Liver (tissue), 3 donors: ENCODE results near the gene FN3K.

Experiments
- CTCF ChIP-seq: fragments of 150-350 bp; IDR thresholded peaks from 2 replicates; pipeline ENCODE4 v1.5.1; 2017; ENCODE audit warnings: improper control_type of control experiment, low read depth, low read length; ENCODE audit not compliant: missing input control
- EGR1 ChIP-seq, 2 donors: IDR thresholded peaks; 2 replicates each; pipeline ENCODE4 v1.6.1; 2016 to 2018; ENCODE audit warnings: antibody characterized with exemption in 2 of 2, low read depth in 2 of 2
- FOXA2 ChIP-seq: IDR thresholded peaks from 2 replicates; pipeline ENCODE4 v1.6.1; 2016; ENCODE audit warnings: antibody characterized with exemption
- HNF4A ChIP-seq, 2 donors: conservative IDR thresholded peaks; 2 replicates each; pipeline ENCODE4 v1.6.1; 2016; ENCODE audit warnings: antibody characterized with exemption in 2 of 2, mild to moderate bottlenecking in 2 of 2
- HNF4G ChIP-seq: IDR thresholded peaks from 2 replicates; pipeline ENCODE4 v1.6.1; 2016; ENCODE audit warnings: antibody characterized with exemption
- RAD21 ChIP-seq, 2 donors: IDR thresholded peaks; 2 replicates each; pipeline ENCODE4 v1.6.1; 2016; ENCODE audit warnings: antibody characterized with exemption in 2 of 2, mild to moderate bottlenecking in 2 of 2
- SP1 ChIP-seq: IDR thresholded peaks from 2 replicates; pipeline ENCODE4 v1.6.1; 2018; ENCODE audit warnings: antibody characterized with exemption, mild to moderate bottlenecking
- TAF1 ChIP-seq: conservative IDR thresholded peaks from 2 replicates; pipeline ENCODE4 v1.6.1; 2016; ENCODE audit warnings: antibody characterized with exemption, mild to moderate bottlenecking
- YY1 ChIP-seq: IDR thresholded peaks from 2 replicates; pipeline ENCODE4 v1.6.1; 2016; ENCODE audit warnings: antibody characterized with exemption, mild to moderate bottlenecking
- ZBTB33 ChIP-seq: IDR thresholded peaks from 2 replicates; pipeline ENCODE4 v1.6.1; 2016; ENCODE audit warnings: antibody characterized with exemption
- donor health status: healthy.
- donor health status: healthy.

- no peak for TF ChIP-seq CTCF
- no peak for TF ChIP-seq HNF4G
- TF ChIP-seq HNF4A (conservative IDR thresholded peaks at IDR 0.05) = no peak
- no peak for TF ChIP-seq RAD21 (IDR thresholded peaks at IDR 0.05)
- TF ChIP-seq EGR1 (IDR thresholded peaks at IDR 0.05; ENCODE audit: low read depth in 2 of 2) = no peak
- no peak for TF ChIP-seq ZBTB33
- TF ChIP-seq YY1 = no peak
- no peak for TF ChIP-seq TAF1
- no peak for TF ChIP-seq SP1
- no peak for TF ChIP-seq FOXA2
Observed at GRCh38 chr17:82799591-82799990, 64.2 kb downstream of the FN3K start.
